HFF-Myc (cell line): Measurements from ENCODE around the gene TNIK.

ENCODE experiments used
- DNase-seq: peaks from one replicate; pipeline ENCODE4 v3.0.0-alpha.2; 2011; ENCODE audit warnings: low read depth; ENCODE audit errors: extremely low read depth
- H3K4me3 ChIP-seq: replicated peaks from 2 replicates; pipeline ENCODE4 v1.5.1; 2011; ENCODE audit warnings: low read depth, mild to moderate bottlenecking, control low read depth, low read length
- CTCF ChIP-seq: IDR thresholded peaks from 2 replicates; pipeline ENCODE4 v1.5.1; 2012; ENCODE audit warnings: mild to moderate bottlenecking, low read depth, low read length, control low read depth; ENCODE audit errors: missing control alignments

Gene TNIK

GRCh38 chr3:171330938-171331337, 129.3 kb downstream of the TNIK start:
- no peak for TF ChIP-seq CTCF

GRCh38 chr3:171329746-171330145, 130.5 kb downstream of the TNIK start:
- no peak overlapping the region for H3K4me3 ChIP-seq
- no peak for DNase-seq
- TF ChIP-seq CTCF = no peak

More at GRCh38 chr3:171330938-171331337, 129.3 kb downstream of the TNIK start:
- DNase-seq = no peak
- no peak overlapping the region for H3K4me3 ChIP-seq

- DNase-seq = no peak
- no peak for TF ChIP-seq CTCF
- H3K4me3 ChIP-seq = no peak overlapping the region
Measured at GRCh38 chr3:171328419-171329082, 131.7 kb downstream of the TNIK start.

DNA sequence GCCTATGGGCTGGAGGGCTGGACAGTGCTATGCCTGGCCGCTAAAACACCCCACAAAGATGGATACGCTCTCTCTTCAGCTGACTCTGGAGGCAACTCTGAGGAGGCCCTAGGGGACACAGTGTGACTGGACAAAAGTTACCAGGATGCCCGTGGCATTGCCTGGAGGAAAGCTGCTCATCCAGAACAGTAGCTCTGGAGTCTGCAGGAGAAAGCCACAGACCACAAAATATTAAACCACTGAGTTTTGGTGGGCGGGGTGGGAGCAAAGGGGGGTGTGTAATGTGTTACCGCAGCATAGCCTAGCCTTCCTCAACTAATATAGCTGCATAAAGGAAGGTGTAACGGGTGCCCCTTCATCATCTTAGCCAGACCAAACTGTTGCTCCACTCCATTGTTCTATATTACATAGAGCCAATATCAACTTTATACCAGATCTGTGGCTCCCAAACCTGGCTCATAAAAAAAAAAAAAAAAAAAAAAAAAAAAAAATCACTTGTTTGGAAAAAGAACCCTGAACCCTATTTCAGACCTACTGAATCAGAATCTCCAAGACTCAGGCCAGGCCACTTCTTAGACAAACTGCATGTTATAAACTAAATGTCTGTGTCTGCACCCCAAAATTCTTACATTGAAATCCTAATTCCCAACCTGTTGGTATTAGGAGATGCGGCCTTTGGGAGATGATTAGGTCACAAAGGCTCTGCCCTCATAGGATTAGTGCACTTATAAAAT, 132.6 kb downstream of the TNIK start:
- no peak for TF ChIP-seq CTCF
- H3K4me3 ChIP-seq = no peak overlapping the region
- DNase-seq = no peak

GRCh38 chr3:171326717-171327440, 133.3 kb downstream of the TNIK start:
- no peak overlapping the region for H3K4me3 ChIP-seq
- no peak for DNase-seq
- no peak for TF ChIP-seq CTCF

- no peak for DNase-seq
- no peak for TF ChIP-seq CTCF
- H3K4me3 ChIP-seq = no peak overlapping the region
Measured at GRCh38 chr3:171323938-171324536, 136.2 kb downstream of the TNIK start.
